ENCODE measurements around the gene TMEM121B. TPM values are rescaled to one million over a fixed set of nuclear protein-coding genes. Genes with fewer than 3 reads are reported as not detected.
A peak's percentile ranks its signal among the peaks of the same experiment; 100 is the strongest.

The TMEM121B gene
- total and polyA plus RNA-seq, 4 donors: 0.06 to 0.17 (median 0.10) TPM

DNA sequence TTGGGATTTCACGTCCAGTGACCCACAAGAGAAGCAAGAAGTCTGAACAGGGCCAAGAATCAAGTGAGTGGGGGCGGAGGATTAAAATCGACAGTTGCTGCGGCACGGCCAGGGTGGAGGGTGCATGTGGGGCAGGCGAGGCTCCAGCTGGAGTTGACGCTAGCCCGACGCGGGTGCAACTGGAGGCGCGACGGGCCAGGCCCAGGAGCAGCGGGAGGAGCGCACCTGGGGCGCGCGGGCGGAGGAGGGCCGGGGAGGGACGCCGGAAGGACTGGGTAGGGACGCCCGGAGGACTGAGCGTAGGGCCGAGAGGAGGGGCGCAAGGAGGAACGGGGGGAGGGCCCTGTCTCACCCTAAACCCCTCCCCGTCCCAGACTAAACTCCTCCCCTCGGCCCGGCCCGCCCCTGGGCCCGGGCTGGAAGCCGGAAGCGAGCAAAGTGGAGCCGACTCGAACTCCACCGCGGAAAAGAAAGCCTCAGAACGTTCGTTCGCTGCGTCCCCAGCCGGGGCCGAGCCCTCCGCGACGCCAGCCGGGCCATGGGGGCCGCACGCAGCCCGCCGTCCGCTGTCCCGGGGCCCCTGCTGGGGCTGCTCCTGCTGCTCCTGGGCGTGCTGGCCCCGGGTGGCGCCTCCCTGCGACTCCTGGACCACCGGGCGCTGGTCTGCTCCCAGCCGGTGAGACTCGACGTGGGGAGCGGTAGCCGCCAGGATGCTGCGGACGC lies 36.4 kb downstream of the TMEM121B start, which contains the start of gene IL17RA:
IL17RA (plus strand) TSS at position 447 of the 723 bp plus-strand sequence; CDS start at position 539, 92 bp downstream.
- DNase-seq (ENCODE audit: low spot score): peak; percentile 82
- H3K27ac ChIP-seq (ENCODE audit: low read depth in 1 of 2, low read length in 2 of 2): peak within 1 kb of the TSS; percentile 85 to 90
- no peaks in the 10 kb centered on the region for H3K9me3 ChIP-seq (ENCODE audit: control insufficient read depth in 4 of 4, low read length in 3 of 4)
- H3K4me1 ChIP-seq (ENCODE audit: control insufficient read depth in 4 of 4, insufficient read depth in 4 of 4, low read length in 3 of 4): peaks cover 0 to 10% (median 3%) of the 10 kb centered on the region in 4 donors
- TF ChIP-seq YY1 (IDR thresholded peaks at IDR 0.05) (peak; percentile 32), RAD21 (IDR thresholded peaks at IDR 0.05) (peak; percentile 7 to 39), RXRA (IDR thresholded peaks at IDR 0.05) (peak in 1 of 2 donors; percentile 10), SP1 (IDR thresholded peaks at IDR 0.05) (peak; percentile 56), FOXA2 (IDR thresholded peaks at IDR 0.05) (no peak), HNF4A (conservative IDR thresholded peaks at IDR 0.05) (peak in 1 of 2 donors; percentile 10), JUND (IDR thresholded peaks at IDR 0.05) (no peak), REST (IDR thresholded peaks at IDR 0.05) (peak; percentile 53), NR2F2 (IDR thresholded peaks at IDR 0.05) (no peak), EGR1 (IDR thresholded peaks at IDR 0.05; ENCODE audit: low read depth in 2 of 2) (no peak), HNF4G (IDR thresholded peaks at IDR 0.05) (no peak), FOXA1 (IDR thresholded peaks at IDR 0.05) (no peak), TAF1 (conservative IDR thresholded peaks at IDR 0.05) (no peak), GABPA (IDR thresholded peaks at IDR 0.05 in 1 of 2, conservative IDR thresholded peaks at IDR 0.05 in 1 of 2) (peak; percentile 34 to 64)
- TF ChIP-seq, protein P1, sequence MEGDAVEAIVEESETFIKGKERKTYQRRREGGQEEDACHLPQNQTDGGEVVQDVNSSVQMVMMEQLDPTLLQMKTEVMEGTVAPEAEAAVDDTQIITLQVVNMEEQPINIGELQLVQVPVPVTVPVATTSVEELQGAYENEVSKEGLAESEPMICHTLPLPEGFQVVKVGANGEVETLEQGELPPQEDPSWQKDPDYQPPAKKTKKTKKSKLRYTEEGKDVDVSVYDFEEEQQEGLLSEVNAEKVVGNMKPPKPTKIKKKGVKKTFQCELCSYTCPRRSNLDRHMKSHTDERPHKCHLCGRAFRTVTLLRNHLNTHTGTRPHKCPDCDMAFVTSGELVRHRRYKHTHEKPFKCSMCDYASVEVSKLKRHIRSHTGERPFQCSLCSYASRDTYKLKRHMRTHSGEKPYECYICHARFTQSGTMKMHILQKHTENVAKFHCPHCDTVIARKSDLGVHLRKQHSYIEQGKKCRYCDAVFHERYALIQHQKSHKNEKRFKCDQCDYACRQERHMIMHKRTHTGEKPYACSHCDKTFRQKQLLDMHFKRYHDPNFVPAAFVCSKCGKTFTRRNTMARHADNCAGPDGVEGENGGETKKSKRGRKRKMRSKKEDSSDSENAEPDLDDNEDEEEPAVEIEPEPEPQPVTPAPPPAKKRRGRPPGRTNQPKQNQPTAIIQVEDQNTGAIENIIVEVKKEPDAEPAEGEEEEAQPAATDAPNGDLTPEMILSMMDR (IDR thresholded peaks at IDR 0.05; ENCODE audit: low read depth, low read length, missing input control): no peak
- TF ChIP-seq, protein P2, sequence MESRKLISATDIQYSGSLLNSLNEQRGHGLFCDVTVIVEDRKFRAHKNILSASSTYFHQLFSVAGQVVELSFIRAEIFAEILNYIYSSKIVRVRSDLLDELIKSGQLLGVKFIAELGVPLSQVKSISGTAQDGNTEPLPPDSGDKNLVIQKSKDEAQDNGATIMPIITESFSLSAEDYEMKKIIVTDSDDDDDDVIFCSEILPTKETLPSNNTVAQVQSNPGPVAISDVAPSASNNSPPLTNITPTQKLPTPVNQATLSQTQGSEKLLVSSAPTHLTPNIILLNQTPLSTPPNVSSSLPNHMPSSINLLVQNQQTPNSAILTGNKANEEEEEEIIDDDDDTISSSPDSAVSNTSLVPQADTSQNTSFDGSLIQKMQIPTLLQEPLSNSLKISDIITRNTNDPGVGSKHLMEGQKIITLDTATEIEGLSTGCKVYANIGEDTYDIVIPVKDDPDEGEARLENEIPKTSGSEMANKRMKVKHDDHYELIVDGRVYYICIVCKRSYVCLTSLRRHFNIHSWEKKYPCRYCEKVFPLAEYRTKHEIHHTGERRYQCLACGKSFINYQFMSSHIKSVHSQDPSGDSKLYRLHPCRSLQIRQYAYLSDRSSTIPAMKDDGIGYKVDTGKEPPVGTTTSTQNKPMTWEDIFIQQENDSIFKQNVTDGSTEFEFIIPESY (IDR thresholded peaks at IDR 0.05): no peak
- TF ChIP-seq, protein P3, sequence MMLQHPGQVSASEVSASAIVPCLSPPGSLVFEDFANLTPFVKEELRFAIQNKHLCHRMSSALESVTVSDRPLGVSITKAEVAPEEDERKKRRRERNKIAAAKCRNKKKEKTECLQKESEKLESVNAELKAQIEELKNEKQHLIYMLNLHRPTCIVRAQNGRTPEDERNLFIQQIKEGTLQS (IDR thresholded peaks at IDR 0.05): no peak
- under 1% methylated on average over 68 of the region's 68 CpGs for WGBS
- no peaks in the 10 kb centered on the region for H3K27me3 ChIP-seq (ENCODE audit: control insufficient read depth in 4 of 4, insufficient read depth in 4 of 4, low read length in 3 of 4)
- H3K9ac ChIP-seq (ENCODE audit: low read depth in 1 of 2, low read length in 2 of 2): peak within 1 kb of the TSS in 1 of 2 donors; percentile 87
- no peaks in the 10 kb centered on the region for H3K36me3 ChIP-seq (ENCODE audit: control insufficient read depth in 4 of 4, insufficient read depth in 3 of 4, low read depth in 1 of 4, low read length in 3 of 4)
- H3K4me3 ChIP-seq (ENCODE audit: low read depth in 1 of 3, low read length in 3 of 3): peak within 1 kb of the TSS; percentile 78 to 92 (median 90)

All from liver (tissue), 9 donors.